GM12878 (cell line): ENCODE data around the gene TMEM33. TPM values are rescaled to one million over a fixed set of nuclear protein-coding genes. Genes with fewer than 3 reads are reported as not detected.
A peak's percentile ranks its signal among the peaks of the same experiment; 100 is the strongest.

Source experiments
- ATF7 ChIP-seq: fragments of 450-650 bp; IDR thresholded peaks from 2 replicates; pipeline ENCODE4 v1.6.1; 2016; ENCODE audit warnings: low read depth, mild to moderate bottlenecking
- CBFB ChIP-seq: IDR thresholded peaks from 2 replicates; pipeline ENCODE4 v1.6.1; 2016; ENCODE audit warnings: antibody characterized with exemption, low read depth
- CBX3 ChIP-seq: fragments of 200-600 bp; sonication (generic); IDR thresholded peaks from 2 replicates; pipeline ENCODE4 v1.6.1; 2016; ENCODE audit warnings: low read depth, borderline replicate concordance
- CREB1 ChIP-seq: IDR thresholded peaks from 2 replicates; pipeline ENCODE4 v1.6.1; 2012; ENCODE audit warnings: low read depth, mild to moderate bottlenecking, inconsistent platforms
- ESRRA ChIP-seq: IDR thresholded peaks from 2 replicates; pipeline ENCODE4 v1.6.1; 2012; ENCODE audit warnings: mild to moderate bottlenecking, low read length, improper control_type of control experiment
- GATAD2B ChIP-seq: fragments of 450-650 bp; conservative IDR thresholded peaks from 2 replicates; pipeline ENCODE4 v1.6.1; 2017; ENCODE audit warnings: low read depth, mild to moderate bottlenecking, moderate library complexity
- JUND ChIP-seq: IDR thresholded peaks from 2 replicates; pipeline ENCODE4 v1.6.1; 2012; ENCODE audit warnings: low read depth, mild to moderate bottlenecking, low read length, improper control_type of control experiment, moderate library complexity
- KAT2A ChIP-seq: conservative IDR thresholded peaks from 2 replicates; pipeline ENCODE4 v1.6.1; 2011; ENCODE audit warnings: low read depth, low read length; ENCODE audit not compliant: control insufficient read depth
- KDM1A ChIP-seq: fragments of 200-600 bp; sonication (generic); IDR thresholded peaks from 2 replicates; pipeline ENCODE4 v1.6.1; 2016; ENCODE audit warnings: borderline replicate concordance
- LARP7 ChIP-seq: fragments of 450-650 bp; IDR thresholded peaks from 2 replicates; pipeline ENCODE4 v1.6.1; 2017; ENCODE audit warnings: mild to moderate bottlenecking
- MTA3 ChIP-seq: IDR thresholded peaks from 2 replicates; pipeline ENCODE4 v1.6.1; 2012; ENCODE audit warnings: low read length, inconsistent platforms, borderline replicate concordance
- MYC ChIP-seq: IDR thresholded peaks from 2 replicates; pipeline ENCODE4 v1.6.1; 2011; ENCODE audit warnings: mild to moderate bottlenecking, low read length, moderate library complexity, inconsistent platforms; ENCODE audit not compliant: insufficient read depth, insufficient replicate concordance, insufficient read length, severe bottlenecking
- NBN ChIP-seq: fragments of 450-650 bp; IDR thresholded peaks from 2 replicates; pipeline ENCODE4 v1.6.1; 2016
- NFYB ChIP-seq: IDR thresholded peaks from 2 replicates; pipeline ENCODE4 v1.6.1; 2011; ENCODE audit warnings: low read depth, mild to moderate bottlenecking, low read length, improper control_type of control experiment, moderate library complexity; ENCODE audit not compliant: insufficient read depth
- NR2C1 ChIP-seq: fragments of 450-650 bp; IDR thresholded peaks from 2 replicates; pipeline ENCODE4 v1.6.1; 2017; ENCODE audit warnings: antibody characterized with exemption, mild to moderate bottlenecking, moderate library complexity
- PML ChIP-seq: IDR thresholded peaks from 2 replicates; pipeline ENCODE4 v1.6.1; 2012; ENCODE audit warnings: low read length, inconsistent platforms
- POLR2AphosphoS2 ChIP-seq: IDR thresholded peaks from 2 replicates; pipeline ENCODE4 v1.6.1; 2011; ENCODE audit warnings: low read depth, mild to moderate bottlenecking, low read length, improper control_type of control experiment, moderate library complexity
- POLR2AphosphoS5 ChIP-seq: IDR thresholded peaks from 2 replicates; pipeline ENCODE4 v1.6.1; 2011; ENCODE audit warnings: mild to moderate bottlenecking, low read length, inconsistent platforms
- RAD21 ChIP-seq: IDR thresholded peaks from 2 replicates; pipeline ENCODE4 v1.6.1; 2011; ENCODE audit warnings: mild to moderate bottlenecking, low read depth, low read length, moderate library complexity; ENCODE audit not compliant: insufficient read depth
- RAD51 ChIP-seq: fragments of 450-650 bp; IDR thresholded peaks from 2 replicates; pipeline ENCODE4 v1.6.1; 2016; ENCODE audit warnings: moderate library complexity, mild to moderate bottlenecking, inconsistent platforms
- SIN3A ChIP-seq: IDR thresholded peaks from 2 replicates; pipeline ENCODE4 v1.6.1; 2012; ENCODE audit warnings: low read depth, low read length, improper control_type of control experiment
- ZNF217 ChIP-seq: fragments of 450-650 bp; IDR thresholded peaks from 2 replicates; pipeline ENCODE4 v1.6.1; 2017; ENCODE audit warnings: antibody characterized with exemption, mild to moderate bottlenecking
- ZSCAN29 ChIP-seq: fragments of 450-650 bp; IDR thresholded peaks from 2 replicates; pipeline ENCODE4 v1.6.1; 2017; ENCODE audit warnings: mild to moderate bottlenecking, moderate library complexity
- polyA plus RNA-seq, 11 experiments: library from polyadenylated mRNA; depleted of rRNA in 4 of 11; unstranded in 6 of 11; stranded (reverse) in 5 of 11; fragments of >200 nt; fragmentation: Nextera tagmentation in 4 of 11; fragmentation: Illumina TruSeq in 1 of 11; extraction: Ambion mirVana in 4 of 11; extraction: Trizol in 1 of 11; gene quantifications; 1 replicate in 1 of 11; 2 replicates in 10 of 11; pipeline versions ENCODE4 v1.2.1 to v1.2.3, GENCODE V29; 2011 to 2016; ENCODE audit warnings: inconsistent platforms in 2 of 11, missing spikeins in 2 of 11, low read depth in 1 of 11
- total RNA-seq, 4 experiments: library from RNA; depleted of rRNA in 3 of 4; stranded (reverse); fragments of >200 nt in 3 of 4; fragmentation: Illumina TruSeq in 1 of 4; extraction: Trizol in 1 of 4; gene quantifications; 2 replicates each; pipeline versions ENCODE4 v1.2.1 to v1.2.3, GENCODE V29; 2013 to 2021
- TF ChIP-seq, protein P1 (sequence below): IDR thresholded peaks from 2 replicates; pipeline ENCODE4 v1.6.1; 2012; ENCODE audit warnings: low read depth, low read length, improper control_type of control experiment
- TF ChIP-seq, protein P2 (sequence below): fragments of 450-650 bp; IDR thresholded peaks from 2 replicates; pipeline ENCODE4 v1.6.1; 2016; ENCODE audit warnings: mild to moderate bottlenecking, moderate library complexity, borderline replicate concordance

TMEM33 gene
- total and polyA plus RNA-seq, 10 of the 15 experiments (the other 5 are each of a cell fraction or from before 2014, with no cell fraction given): 7.9 to 60.2 (median 33.4) TPM

DNA sequence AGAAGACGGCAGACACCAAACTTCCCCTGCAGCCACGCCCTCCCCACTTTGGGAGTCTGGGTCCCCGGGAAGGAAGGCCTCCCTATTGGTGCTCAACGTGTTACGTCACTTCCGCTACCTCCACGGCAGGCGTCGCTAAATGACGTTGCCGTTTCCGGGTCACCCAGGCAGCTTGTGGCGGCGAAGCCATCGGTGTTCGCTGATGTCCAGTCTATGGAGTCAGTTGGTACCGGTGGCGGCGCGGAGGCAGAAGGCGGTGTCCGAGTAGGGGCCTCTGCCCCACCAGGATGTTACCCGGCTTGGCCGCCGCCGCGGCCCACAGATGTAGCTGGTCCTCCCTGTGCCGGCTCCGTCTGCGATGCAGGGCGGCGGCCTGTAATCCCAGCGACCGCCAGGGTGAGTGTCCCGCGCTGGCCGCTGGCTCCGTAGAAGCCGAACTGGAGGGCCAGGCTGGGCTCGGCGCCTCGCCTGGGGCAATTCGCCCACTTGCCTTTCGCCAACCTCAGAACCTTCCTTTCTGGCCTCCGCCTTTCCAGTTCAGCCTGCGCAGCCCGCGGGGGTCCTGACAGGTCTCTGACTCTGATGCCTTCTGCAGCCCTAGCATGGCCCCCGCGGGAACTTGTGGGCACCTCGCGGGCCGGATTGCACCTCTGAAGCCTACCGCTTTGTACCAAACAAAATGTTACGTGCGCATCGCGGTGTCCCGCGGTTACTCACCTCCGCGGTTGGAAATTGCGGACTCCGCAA, 55.3 kb downstream of the TMEM33 start, which contains the start of gene SLC30A9 (continued):
- 0 out of 2 replicates have a peak, but pooled peaks have one; percentile 78 for TF ChIP-seq GATAD2B
- no peak for TF ChIP-seq KDM1A
- TF ChIP-seq ATF7: peak; percentile 97
- TF ChIP-seq CBFB: peak; percentile 35; the same call in 1 of the 2 replicates
- TF ChIP-seq LARP7: peak; percentile 73
- TF ChIP-seq JUND: 0 out of 2 replicates have a peak, but pooled peaks have one; percentile 21
- no peak for TF ChIP-seq RAD51
- TF ChIP-seq, protein P1, sequence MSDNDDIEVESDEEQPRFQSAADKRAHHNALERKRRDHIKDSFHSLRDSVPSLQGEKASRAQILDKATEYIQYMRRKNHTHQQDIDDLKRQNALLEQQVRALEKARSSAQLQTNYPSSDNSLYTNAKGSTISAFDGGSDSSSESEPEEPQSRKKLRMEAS: peak; percentile 19; the same call in 1 of the 2 replicates
- no peak for TF ChIP-seq RAD21
- TF ChIP-seq CREB1: peak; percentile 98
- TF ChIP-seq, protein P2, sequence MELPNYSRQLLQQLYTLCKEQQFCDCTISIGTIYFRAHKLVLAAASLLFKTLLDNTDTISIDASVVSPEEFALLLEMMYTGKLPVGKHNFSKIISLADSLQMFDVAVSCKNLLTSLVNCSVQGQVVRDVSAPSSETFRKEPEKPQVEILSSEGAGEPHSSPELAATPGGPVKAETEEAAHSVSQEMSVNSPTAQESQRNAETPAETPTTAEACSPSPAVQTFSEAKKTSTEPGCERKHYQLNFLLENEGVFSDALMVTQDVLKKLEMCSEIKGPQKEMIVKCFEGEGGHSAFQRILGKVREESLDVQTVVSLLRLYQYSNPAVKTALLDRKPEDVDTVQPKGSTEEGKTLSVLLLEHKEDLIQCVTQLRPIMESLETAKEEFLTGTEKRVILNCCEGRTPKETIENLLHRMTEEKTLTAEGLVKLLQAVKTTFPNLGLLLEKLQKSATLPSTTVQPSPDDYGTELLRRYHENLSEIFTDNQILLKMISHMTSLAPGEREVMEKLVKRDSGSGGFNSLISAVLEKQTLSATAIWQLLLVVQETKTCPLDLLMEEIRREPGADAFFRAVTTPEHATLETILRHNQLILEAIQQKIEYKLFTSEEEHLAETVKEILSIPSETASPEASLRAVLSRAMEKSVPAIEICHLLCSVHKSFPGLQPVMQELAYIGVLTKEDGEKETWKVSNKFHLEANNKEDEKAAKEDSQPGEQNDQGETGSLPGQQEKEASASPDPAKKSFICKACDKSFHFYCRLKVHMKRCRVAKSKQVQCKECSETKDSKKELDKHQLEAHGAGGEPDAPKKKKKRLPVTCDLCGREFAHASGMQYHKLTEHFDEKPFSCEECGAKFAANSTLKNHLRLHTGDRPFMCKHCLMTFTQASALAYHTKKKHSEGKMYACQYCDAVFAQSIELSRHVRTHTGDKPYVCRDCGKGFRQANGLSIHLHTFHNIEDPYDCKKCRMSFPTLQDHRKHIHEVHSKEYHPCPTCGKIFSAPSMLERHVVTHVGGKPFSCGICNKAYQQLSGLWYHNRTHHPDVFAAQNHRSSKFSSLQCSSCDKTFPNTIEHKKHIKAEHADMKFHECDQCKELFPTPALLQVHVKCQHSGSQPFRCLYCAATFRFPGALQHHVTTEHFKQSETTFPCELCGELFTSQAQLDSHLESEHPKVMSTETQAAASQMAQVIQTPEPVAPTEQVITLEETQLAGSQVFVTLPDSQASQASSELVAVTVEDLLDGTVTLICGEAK: peak; percentile 92
- no peak for TF ChIP-seq CBX3
- TF ChIP-seq PML: peak; percentile 73; the same call in 1 of the 2 replicates
- TF ChIP-seq POLR2AphosphoS5: peak; percentile 91
- 0 out of 2 replicates have a peak, but pooled peaks have one; percentile 54 for TF ChIP-seq SIN3A
- 0 out of 2 replicates have a peak, but pooled peaks have one; percentile 21 for TF ChIP-seq ESRRA
- no peak for TF ChIP-seq ZNF217
- peak; percentile 92 for TF ChIP-seq NBN
- peak; percentile 76 for TF ChIP-seq NFYB
- TF ChIP-seq ZSCAN29: no peak
- TF ChIP-seq KAT2A: no peak
- TF ChIP-seq POLR2AphosphoS2: peak; percentile 71; the same call in 1 of the 2 replicates
- TF ChIP-seq NR2C1: peak; percentile 92
- TF ChIP-seq MYC: no peak
- no peak for TF ChIP-seq MTA3
